Superior temporal gyrus (tissue), 1 donor: ENCODE results near the gene IQUB.
"Not testable (repeated sequence)": the region's sequence is repeated elsewhere in the genome, so short reads cannot be mapped to it uniquely, and the experiment has no call there.

ENCODE experiments used
- DNase-seq: peaks from one replicate; pipeline ENCODE4 v3.0.0-alpha.2; 2016; ENCODE audit errors: extremely low spot score

The IQUB gene

DNA sequence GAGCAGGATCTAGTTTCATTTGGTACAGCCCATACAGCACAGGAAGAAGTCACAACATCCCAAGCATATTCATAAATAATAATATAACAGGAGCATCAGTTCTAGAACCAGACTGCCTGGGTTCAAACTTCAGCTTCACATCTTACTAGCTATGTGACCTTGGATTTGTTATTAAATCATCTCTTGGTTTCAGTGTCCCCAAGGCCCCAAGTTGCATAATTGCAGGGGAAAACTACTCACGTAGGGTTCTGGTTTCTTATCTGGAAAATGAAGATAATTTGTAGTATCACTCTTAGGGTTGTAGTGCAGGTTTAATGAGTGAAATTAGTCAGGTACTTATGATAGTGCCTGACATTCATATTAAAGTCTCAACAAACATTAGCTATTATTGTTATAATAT is 5.5 kb upstream of the IQUB start:
- DNase-seq, result no peak

DNA sequence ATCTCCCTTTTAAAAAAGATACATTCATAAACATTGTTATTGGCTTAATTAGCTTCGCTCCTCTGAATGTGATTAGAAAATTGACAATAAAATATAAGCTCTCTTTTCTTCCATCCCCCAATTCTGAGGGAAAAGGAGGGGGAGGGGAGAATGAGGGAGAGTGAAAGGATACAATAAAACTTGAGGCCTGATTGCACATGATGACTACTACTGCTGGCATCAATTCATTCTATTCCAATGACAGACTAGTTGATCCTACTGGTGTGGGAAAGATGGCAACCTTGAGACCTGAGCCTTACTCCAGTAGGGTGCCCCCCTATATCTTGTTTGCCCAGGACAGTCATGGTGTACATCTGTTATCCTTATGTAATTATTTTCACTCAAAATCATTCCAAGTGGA is 4.5 kb upstream of the IQUB start:
- DNase-seq, result no peak

DNA sequence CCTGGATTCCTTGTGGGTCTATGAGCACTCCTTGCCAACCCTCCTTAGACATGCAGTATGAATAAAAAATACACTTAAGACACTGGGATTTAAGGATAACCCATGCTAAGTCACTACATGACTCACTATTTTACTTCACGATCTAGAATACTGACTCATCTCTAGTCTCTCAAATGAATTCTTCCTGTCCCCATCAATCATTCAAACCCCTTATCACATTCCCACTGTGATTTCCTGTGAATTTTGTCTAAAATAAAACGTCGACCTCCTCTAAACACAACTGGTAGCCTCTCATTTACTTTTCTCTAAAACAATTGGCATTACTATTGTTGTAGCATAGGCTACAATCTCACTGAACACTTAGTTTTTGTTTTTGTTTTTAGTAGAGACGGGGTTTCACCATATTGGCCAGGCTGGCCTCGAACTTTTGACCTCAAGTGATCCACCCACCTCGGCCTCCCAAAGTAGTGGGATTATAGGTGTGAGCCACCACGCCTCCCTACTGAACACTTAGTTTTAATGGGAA is 3.9 kb upstream of the IQUB start:
- DNase-seq, result peak; percentile 27

DNA sequence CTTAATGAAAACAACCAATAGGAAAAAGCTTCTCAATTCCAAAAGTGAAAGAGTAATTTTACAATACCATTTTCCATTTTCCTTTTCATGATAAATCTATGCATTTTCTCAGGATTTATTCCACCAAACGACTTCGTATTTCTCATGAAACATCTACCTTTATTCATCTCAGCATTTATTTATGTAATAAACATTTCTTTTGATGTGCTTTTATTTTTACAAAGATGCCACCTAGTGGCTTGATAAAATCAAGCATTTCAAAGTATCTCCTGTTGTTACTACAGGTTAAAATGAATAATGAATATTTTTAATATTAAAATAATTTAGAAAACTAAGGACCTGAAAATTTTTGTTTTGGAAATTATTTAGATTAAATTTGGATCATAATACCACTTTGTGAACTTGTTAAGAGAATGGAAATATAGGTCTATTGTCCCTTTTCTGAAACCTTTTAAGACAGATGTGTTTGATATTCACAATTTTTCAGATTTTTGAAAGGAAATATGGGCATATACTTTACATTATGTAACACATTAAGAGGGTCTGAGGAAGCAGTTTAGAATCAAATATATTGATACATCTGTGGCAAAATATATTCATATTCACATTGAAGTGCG is 2.7 kb upstream of the IQUB start:
- DNase-seq, result peak; percentile 63

DNA sequence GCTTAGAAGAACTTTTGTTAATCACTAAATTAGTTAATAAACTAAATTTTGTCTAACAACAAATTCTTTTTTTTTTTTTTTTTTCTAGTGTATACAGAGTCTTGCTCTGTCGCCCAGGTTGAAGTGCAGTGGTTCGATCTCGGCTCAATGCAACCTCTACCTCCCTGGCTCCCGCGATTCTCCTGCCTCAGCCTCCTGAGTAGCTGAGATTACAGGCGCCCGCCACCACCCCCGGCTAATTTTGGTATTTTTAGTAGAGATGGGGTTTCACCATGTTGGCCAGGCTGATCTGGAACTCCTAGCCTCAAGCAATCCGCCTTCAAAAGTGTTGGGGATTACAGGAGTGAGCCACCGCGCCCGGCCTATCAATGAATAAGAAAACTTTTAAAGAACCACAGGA is 1.1 kb upstream of the IQUB start:
- DNase-seq, result no peak

DNA sequence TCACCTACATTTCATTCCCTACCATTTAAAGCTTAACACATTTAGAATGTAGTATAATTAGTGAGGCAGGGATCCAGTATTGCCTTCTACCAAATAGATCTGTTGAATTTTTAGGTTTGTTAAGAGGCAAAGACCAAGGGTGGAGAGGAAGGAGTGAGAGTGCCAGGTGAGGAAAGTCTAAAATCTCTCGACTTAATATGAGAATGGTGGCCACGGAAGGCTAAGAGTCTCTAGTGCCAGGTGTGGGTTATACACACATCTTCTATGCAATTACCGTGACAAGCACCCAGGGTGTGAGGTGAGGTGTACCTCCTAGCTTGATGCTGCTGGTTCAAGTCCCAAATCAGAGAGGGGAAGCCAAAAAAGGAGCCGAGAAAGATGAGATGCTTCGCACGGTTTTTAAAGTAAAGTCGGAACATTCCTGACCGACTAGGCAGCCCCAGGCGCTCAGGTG is 439 bp downstream of the IQUB start:
- DNase-seq, result peak; percentile 44

DNA sequence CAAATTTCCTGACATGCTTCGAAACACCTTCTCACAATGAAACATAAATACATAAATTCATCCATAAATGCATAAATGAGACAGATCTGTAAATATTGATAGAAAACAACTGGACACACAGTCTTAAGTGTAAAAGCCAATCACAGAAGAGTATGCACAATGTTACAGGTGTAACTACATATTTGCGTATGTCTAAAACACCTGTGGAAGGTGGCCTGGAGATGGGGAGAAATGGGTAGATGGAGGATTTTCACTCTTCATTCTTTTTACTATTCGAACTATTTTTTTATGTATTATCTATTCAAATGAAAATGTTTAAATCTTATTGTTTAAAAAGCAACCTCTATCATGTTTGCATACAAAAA is 860 bp downstream of the IQUB start:
- peak; percentile 27 for DNase-seq

DNA sequence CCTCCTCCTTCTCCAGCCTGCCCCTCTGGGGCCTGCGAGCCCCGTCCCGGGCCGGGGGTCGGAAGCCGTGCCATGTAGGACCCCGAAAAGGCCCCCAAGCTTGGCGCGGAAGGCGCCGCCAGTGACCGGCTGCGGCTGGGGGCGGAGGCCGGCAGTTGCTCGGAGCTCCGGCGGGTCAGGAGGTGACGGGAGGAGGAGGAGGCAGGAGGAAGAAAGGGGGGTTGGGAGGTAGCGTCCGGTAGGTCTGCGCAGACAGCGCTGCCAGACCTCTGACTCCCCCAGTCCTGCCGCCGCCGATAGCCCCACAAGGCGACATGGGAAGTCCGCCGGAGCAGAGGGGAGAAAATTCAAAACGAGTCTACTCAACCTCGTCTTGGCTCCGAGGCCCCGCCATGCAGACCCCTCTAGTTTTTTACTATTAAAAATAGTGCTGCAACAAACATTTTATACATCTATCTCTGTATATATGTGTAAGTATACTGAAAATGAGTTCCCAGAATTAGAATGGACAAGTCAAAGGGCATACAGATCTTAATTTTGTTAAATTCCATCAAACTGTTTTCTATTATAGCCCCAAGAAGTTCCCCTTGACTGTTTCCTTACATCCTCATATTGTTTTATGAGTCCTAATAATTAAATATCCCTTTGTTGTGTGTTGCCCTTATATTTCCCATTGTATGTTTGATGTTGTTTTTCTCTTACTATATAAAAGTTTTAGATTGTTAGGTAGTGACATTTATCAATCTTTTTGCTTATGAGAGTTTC is 1.4 kb downstream of the IQUB start:
- DNase-seq, result not testable (repeated sequence)

DNA sequence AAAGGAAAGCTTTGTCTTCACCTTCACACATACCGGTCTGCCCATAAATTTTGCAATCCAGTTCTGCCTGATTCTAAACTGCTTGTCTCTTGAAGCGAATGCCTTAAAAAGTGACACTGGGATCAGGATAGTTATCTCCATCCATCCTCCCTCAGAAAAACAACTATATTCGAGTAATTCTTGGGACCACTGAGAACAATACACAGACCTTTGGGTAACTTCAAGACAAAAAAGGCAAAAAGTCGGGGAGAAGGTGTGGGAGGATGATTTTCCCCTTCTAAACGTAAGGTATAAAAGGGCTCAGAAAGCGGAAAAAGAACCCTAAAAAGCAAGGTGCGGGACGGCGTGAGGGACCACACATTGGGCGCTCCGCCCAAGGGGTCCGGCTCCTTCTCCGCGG is 2.1 kb downstream of the IQUB start:
- not testable (repeated sequence) for DNase-seq

DNA sequence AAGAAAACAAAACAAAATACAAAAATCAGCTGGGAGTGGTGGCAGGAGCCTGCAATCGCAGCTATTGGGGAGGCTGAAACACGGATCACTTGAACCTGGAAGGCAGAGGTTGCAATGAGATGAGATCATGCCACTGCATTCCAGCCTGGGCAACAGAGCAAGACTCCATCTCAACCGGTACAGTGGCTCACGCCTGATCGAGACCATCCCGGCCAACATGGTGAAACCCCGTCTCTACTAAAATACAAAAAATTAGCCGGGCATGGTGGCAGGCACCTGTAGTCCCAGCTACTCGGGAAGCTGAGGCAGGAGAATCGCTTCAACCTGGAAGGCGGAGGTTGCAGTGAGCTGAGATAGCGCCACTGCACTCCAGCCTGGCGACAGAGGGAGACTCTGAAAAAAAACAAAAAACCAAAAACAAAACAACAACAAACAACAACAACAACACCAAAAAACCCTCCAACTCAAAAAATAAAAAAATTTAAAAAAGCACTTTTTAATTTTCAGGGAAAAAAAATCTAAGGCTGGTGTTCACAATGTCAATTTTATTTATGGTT is 4.3 kb downstream of the IQUB start:
- DNase-seq, result not testable (repeated sequence)

DNA sequence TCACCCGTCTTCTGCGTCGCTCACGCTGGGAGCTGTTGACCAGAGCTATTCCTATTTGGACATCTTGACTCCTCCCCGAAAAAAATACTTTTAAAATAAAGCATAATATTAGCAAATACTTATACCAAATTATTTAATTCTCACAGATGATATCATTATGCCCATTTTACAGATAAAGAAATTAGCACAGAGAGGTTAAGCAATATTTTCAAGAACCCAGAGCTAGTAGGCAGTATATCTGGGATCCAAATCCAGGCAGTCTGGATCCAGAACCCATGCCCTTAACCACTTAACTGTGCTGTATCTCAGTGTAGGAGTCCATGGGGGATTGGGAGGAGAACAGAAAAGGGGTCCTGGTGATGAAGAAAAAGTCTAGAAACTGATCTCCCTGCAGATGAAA is 6.1 kb downstream of the IQUB start:
- DNase-seq, result no peak

DNA sequence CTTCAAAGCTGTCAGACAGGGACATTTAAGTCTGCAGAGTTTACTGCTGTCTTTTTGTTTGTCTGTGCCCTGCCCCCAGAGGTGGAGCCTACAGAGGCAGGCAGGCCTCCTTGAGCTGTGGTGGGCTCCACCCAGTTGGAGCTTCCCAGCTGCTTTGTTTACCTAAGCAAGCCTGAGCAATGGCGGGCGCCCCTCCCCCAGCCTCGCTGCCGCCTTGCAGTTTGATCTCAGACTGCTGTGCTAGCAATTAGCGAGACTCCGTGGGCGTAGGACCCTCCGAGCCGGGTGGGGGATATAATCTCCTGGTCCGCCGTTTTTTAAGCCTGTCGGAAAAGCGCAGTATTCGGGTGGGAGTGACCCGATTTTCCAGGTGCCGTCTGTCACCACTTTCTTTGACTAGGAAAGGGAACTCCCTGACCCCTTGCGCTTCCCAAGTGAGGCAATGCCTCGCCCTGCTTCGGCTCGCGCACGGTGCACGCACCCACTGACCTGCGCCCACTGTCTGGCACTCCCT is 6.6 kb downstream of the IQUB start:
- DNase-seq, result not testable (repeated sequence)

DNA sequence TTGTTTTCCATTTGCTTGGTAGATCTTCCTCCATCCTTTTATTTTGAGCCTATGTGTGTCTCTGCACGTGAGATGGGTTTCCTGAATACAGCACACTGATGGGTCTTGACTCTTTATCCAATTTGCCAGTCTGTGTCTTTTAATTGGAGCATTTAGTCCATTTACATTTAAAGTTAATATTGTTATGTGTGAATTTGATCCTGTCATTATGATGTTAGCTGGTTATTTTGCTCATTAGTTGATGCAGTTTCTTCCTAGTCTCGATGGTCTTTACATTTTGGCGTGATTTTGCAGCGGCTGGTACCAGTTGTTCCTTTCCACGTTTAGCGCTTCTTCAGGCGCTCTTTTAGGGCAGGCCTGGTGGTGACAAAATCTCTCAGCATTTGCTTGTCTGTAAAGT is 7.9 kb downstream of the IQUB start:
- not testable (repeated sequence) for DNase-seq

DNA sequence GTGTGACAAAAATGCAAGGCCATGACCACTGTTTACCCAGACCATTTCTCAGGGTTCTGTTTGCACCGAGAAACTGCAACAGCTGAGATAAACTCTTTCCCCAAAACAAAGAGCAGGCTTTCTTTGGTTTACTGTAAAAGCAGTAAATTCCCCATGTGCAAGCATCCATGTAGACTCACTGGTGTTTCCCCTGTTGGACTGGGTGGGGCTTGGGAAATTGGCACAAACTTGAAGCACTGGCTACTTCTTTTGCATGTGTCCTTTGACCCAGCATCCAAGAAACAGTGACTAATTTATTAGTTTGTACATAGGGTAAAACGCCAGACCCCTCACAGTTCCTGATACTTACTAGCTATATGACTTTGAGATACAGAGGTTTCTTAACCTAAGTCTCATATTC is 12.3 kb downstream of the IQUB start:
- no peak for DNase-seq

DNA sequence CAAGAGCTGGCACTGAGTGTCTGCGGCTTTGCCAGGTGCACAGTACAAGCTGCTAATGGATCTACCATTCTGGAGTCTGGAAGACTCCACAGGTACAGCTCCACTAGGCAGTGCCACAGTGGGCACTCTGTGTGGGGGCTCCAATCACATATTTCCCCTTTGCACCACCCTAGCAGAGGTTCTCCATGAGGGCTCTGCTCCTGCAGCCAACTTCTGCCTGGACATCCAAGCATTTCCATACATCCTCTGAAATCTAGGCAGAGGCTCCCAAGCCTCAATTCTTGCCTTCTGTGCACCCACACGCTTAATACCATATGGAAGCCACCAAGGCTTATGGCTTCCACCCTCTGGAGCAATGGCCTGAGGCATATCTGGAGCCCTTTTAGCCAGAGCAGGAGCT is 29.2 kb downstream of the IQUB start:
- DNase-seq, result no peak

DNA sequence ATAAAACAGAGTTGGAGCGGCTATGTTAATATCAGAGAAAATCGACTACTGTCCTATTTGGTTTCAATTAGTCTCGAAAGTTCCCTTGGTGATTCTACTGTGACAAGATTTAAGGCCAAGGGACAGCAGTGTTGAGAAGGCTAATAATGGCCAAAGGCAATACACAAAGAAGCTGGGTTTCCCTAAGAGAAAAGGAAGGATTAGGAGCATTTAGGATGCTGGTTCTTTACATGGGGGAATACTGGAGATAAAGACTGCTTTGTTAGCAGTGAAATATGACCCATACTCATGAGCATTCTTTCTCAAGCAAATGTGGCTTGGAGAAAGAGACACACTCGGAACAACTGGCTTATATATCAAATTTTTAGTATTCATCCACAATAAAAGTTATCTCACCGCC is 32.2 kb downstream of the IQUB start:
- no peak for DNase-seq

DNA sequence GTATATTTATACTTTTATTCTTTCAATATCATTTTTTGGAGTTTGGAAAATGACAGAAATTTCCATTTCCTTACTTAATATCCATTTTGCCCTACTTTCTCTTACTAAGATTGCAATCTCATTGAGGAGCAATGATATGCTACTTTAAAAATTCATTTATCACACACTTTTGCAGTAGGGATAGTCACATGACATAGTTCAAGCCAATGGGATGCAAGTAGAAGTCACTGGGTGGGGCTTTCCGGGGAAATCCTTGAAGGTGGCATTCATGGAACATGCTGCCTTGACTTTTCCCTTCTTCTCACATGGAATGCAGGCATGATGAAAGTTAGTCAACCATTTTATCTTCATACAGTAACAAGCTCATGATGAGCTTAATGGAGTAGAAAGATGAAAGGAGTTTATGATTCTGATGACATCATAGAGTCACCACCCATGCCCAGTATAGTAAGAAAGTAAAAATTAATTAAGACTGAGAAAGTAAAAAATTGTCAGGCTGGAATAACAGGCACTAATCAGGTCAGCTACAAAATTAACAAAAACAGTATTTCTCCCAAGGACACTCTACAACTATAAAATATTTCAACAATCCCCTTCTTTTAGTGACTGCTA is 33.4 kb downstream of the IQUB start:
- DNase-seq, result no peak

DNA sequence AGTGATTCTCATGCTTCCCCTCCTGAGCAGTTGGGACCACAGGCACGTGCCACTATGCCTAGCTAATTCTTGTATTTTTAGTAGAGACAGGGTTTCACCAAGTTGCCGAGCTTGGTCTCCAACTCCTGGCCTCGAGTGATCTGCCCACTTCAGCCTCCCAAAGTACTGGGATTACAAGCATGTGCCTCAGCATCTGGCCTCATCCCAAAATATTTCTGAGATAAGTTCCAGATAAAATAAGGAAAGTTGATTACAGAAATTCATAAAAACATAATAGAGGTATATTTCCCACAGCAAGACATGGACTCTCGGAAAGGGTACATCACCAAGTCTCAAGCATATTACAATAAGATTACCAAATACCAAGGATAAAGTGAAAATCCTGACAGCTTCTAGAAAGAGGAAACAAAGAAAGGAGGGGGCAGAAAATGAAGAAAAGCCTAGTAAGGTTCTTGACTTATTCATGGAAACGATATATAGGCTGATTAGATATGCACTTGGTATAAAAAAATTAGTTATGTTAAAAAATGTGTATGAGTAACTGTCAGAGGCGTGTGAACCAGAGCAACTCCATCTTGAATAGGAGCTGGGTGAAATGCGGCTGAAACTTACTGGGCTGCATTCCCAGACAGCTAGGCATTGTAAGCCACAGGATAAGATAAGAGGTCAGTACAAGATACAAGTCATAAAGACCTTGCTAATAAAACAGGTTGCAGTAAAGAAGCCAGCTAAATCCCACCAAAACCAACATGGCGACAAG is 35.0 kb downstream of the IQUB start:
- no peak for DNase-seq

DNA sequence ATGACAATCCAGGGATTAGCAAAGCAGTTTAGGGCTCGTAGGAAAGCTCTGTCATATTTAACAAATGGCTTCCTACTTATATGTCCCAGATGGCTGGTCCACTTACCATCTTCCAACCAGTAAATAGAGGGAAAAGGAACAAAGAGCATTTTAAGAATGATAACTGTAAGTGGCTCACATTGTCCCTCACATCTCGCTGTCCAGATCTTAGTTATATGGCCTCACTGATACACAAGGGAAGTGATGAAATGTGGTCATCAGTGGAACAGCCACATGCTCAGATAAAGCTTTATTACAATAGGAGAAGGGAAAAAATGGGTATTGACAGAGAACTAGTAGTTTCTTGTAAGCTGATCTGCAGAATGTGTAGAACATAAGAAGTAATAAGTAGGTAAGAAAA is 35.8 kb downstream of the IQUB start:
- no peak for DNase-seq

DNA sequence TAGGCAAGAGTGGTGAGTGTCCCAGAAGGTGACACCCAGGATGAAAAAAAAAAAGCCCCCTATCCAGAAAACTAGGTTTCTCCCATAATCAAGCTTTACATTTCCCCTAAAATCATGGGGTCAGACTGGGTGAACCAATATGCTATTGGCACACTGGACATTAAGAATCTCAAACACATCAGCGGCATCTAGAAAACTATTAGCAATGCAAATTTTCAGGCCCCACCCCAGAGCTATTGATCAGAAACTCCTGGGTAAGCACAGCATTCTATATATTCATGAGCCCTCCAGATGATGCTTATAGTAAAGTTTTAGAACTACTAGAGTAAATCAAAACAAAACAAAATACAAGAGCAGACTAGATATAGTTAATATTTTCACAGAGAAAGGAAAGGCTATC is 36.4 kb downstream of the IQUB start:
- DNase-seq, result no peak

DNA sequence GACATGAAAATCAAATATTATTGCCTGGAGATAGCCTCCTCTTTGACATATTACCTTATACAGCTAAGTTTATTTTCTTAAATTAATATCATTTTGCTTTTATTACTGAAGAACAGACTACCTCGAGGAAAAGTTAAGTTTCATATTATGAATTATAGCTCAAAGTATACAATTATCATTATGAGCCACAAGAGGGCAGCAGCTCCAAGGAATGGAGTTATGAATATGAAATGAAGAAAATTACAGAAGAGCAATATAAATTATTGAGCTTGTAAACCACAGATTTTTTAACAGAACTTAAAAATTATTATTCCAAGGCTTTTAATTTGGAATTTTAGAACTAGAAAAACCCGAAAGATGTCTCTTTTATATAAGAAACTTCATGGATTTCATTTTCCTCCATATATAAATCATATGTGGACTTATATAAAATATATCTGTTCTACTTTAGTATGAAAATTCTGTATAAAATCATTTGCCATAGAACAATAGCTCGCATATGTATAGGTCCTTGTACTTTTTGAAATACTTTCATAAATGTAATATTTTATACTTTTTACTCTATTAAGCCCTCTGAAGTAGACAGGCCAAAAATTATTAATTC is 40.1 kb downstream of the IQUB start:
- DNase-seq, result peak; percentile 81
